Activated CD8-positive, alpha-beta T cell treated with anti-CD3 and anti-CD28 coated beads for 36 hours (primary cell): ENCODE measurements around the gene SLC7A1. TPM values are rescaled to one million over a fixed set of nuclear protein-coding genes. Genes with fewer than 3 reads are reported as not detected.

Experiments used
- ATAC-seq: fragments of 200-7000 bp; cut with Tn5 transposase; one replicate; pipeline ENCODE4 v1.10.0; 2021; ENCODE audit warnings: mild to moderate bottlenecking, moderate library complexity
- CTCF ChIA-PET: fragments of 350-600 bp; sonication (Branson Sonifier 250); formaldehyde crosslinking; loops from one replicate; lab custom pipeline; 2021; ENCODE audit warnings: antibody characterized with exemption; lab: Charles Lee
- POLR2A ChIA-PET: fragments of 350-600 bp; sonication (Branson Sonifier 250); formaldehyde crosslinking; loops from one replicate; lab custom pipeline; 2021; ENCODE audit warnings: antibody characterized with exemption; lab: Charles Lee
- DNase-seq: peaks from one replicate; pipeline ENCODE4 v3.0.0-alpha.2; 2020
- H3K27ac Mint-ChIP-seq: one replicate; pipeline ENCODE4 v1.8.0; 2021; ENCODE audit warnings: mild to moderate bottlenecking, mixed read lengths
- H3K27me3 Mint-ChIP-seq: one replicate; pipeline ENCODE4 v1.8.0; 2021; ENCODE audit warnings: mixed read lengths
- H3K36me3 Mint-ChIP-seq: one replicate; pipeline ENCODE4 v1.8.0; 2021; ENCODE audit warnings: low read depth, mixed read lengths
- H3K4me1 Mint-ChIP-seq: one replicate; pipeline ENCODE4 v1.8.0; 2021; ENCODE audit warnings: low read depth, mixed read lengths
- H3K4me3 Mint-ChIP-seq: one replicate; pipeline ENCODE4 v1.8.0; 2021; ENCODE audit warnings: mild to moderate bottlenecking, moderate library complexity, mixed read lengths
- H3K9me3 Mint-ChIP-seq: one replicate; pipeline ENCODE4 v1.8.0; 2021; ENCODE audit warnings: mixed read lengths
- CTCF ChIP-seq: fragments of 200-600 bp; IDR thresholded peaks from one replicate; pipeline ENCODE4 v1.8.0; 2022; ENCODE audit warnings: antibody characterized with exemption, mild to moderate bottlenecking
- intact Hi-C: fragments of 100-400 bp; cut with micrococcal nuclease; formaldehyde crosslinking; loops from one replicate; pipeline ENCODE4 v1.10.0; 2022
- total RNA-seq, 2 experiments: library from RNA; stranded (reverse); gene quantifications; one replicate each; pipeline ENCODE4 v1.2.3, GENCODE V29; 2021

Gene SLC7A1
- total RNA-seq, 2 experiments from 2014 or later, result 119 to 124 TPM

GRCh38 chr13:29503041-29503837 lies 92.2 kb downstream of the SLC7A1 start:
- intact Hi-C loops, result no loop called here
- no peak for DNase-seq
- ChIA-PET POLR2A (interaction anchor here (1.4 kb wide), 1 partner anchor 10 kb away, joined by 3 read pairs; no protein-coding TSS in a partner anchor), CTCF (interaction anchor here (1.0 to 2.0 kb wide), 4 partner anchors 10 to 610 kb away, joined by 4 to 5 read pairs (median 4); no protein-coding TSS in a partner anchor)
- Mint-ChIP-seq H3K4me3 (no peak overlapping the region), H3K27me3 (peaks cover 12% of the 10 kb centered on the region), H3K27ac (no peak overlapping the region), H3K9me3 (no peaks in the 10 kb centered on the region), H3K36me3 (no peaks in the 10 kb centered on the region), H3K4me1 (no peaks in the 10 kb centered on the region)
- TF ChIP-seq CTCF, result no peak
- ATAC-seq, result no peak

- ChIA-PET CTCF (interaction anchor here (1.1 to 2.0 kb wide), 2 partner anchors 204 to 206 kb away, joined by 5 read pairs; no protein-coding TSS in a partner anchor), POLR2A (interaction anchor here (1.4 kb wide), 1 partner anchor 9 kb away, joined by 3 read pairs; no protein-coding TSS in a partner anchor)
- Mint-ChIP-seq H3K27me3 (peaks cover 12% of the 10 kb centered on the region), H3K4me3 (no peak overlapping the region), H3K27ac (no peak overlapping the region), H3K9me3 (no peaks in the 10 kb centered on the region), H3K36me3 (no peaks in the 10 kb centered on the region), H3K4me1 (no peaks in the 10 kb centered on the region)
- TF ChIP-seq CTCF, result no peak
- intact Hi-C loops, result no loop called here
- no peak for DNase-seq
- no peak for ATAC-seq
Observed at GRCh38 chr13:29502391-29503008, 93.0 kb downstream of the SLC7A1 start.

DNA sequence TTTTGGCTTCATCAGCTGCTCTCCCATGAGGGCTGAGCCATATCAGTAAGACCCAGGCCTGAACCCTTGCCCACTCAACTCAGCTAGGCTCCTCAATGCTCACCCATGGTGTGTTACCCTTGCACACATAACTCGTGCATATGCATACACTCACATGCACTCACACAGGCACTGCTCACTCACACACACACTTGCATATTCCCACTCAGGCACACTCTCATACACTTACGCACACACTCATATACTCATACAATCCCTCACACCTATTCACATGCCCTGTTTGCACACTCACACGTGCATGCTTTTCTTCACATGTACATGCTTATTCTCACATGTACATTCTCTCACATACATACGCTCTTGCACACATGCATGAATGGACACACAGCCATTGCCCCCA lies 93.8 kb downstream of the SLC7A1 start:
- Mint-ChIP-seq H3K9me3 (no peaks in the 10 kb centered on the region), H3K4me3 (no peak overlapping the region), H3K27me3 (peaks cover 13% of the 10 kb centered on the region), H3K36me3 (no peaks in the 10 kb centered on the region), H3K4me1 (no peaks in the 10 kb centered on the region), H3K27ac (no peak overlapping the region)
- POLR2A ChIA-PET, result no interaction called here
- intact Hi-C loops, result no loop called here
- no peak for TF ChIP-seq CTCF
- DNase-seq, result no peak
- CTCF ChIA-PET, result interaction anchor here (2.0 kb wide), 1 partner anchor 205 kb away, joined by 5 read pairs; no protein-coding TSS in a partner anchor
- no peak for ATAC-seq

DNA sequence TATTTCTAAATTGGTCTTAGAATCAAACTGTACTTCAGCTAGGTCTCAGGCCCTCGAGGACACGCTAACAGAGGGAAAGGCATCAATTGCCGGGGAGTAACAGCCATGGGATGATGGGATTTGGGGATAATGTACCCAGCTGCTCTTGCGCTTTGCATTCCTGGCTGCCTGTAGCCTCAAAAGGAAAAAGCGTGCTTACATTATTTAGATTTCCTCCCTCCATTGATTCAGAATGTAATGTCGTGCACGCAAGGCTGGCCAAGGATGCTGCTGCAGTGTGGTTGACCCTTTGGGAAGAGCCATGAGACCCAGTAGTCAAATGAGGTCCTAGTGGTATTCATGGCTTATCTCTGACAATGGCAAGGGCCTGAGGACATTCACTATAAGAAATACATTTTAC lies 95.1 kb downstream of the SLC7A1 start:
- Mint-ChIP-seq H3K4me1 (peaks cover 3% of the 10 kb centered on the region), H3K27ac (no peak overlapping the region), H3K36me3 (no peaks in the 10 kb centered on the region), H3K4me3 (no peak overlapping the region), H3K27me3 (peaks cover 21% of the 10 kb centered on the region), H3K9me3 (no peaks in the 10 kb centered on the region)
- no peak for DNase-seq
- ChIA-PET CTCF (interaction anchor here (4.7 kb wide), 1 partner anchor 8 kb away, joined by 42 read pairs; no protein-coding TSS in a partner anchor), POLR2A (no interaction called here)
- TF ChIP-seq CTCF, result no peak
- intact Hi-C loops, result no loop called here
- no peak for ATAC-seq
